ENCODE results near the gene FOXI2. TPM values are rescaled to one million over a fixed set of nuclear protein-coding genes. Genes with fewer than 3 reads are reported as not detected.
A peak's percentile ranks its signal among the peaks of the same experiment; 100 is the strongest.

FOXI2 gene
- total and polyA plus RNA-seq, 4 experiments from 2014 or later = not detected

DNA sequence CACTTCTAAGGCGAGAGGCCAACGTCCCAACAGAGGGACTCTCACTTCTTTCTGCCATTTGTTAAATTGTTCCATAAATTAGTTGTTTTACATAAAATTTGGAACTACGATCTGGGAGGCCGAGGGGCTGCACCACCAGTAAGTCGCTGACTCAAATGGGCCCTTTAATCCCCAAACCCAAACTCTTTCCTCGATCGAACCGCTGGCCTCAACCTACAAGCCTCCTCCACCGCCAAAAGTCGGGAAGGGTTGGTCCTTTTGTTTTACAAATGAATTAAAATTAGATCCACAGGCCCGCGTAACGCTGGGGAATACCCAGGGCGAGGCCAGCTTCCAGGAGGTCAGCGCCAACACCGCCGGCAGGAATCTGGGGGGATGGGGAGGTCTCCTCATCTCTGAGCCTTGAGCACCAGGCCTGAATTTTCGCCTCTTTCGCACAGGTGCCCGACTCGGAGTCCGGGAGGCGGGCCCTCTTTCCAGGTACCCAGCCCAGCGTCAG, 1.2 kb upstream of the FOXI2 start:
- Mint-ChIP-seq H3K9me3 (peaks cover 0 to 4% (median 0%) of the 10 kb centered on the region in 8 donors), H3K27ac (no peak overlapping the region), H3K4me3 (no peak overlapping the region), H3K4me1 (no peaks in the 10 kb centered on the region), H3K36me3 (no peaks in the 10 kb centered on the region), H3K27me3 (peaks cover 23 to 28% of the 10 kb centered on the region in 2 donors)
- no peak overlapping the region for H3K27ac ChIP-seq (ENCODE audit: low read depth, low read length)
- no peak for DNase-seq
- no peaks in the 10 kb centered on the region for H3K36me3 ChIP-seq (ENCODE audit: insufficient read depth, low read length)
- no peaks in the 10 kb centered on the region for H3K9me3 ChIP-seq (ENCODE audit: control insufficient read depth in 1 of 2, low read length in 2 of 2)
- POLR2A ChIA-PET (ENCODE audit: partially characterized antibody) = no interaction called here
- no peak overlapping the region for H3K4me3 ChIP-seq (ENCODE audit: low read length in 2 of 2)
- intact Hi-C loops (cut with micrococcal nuclease) = no loop called here
- no peaks in the 10 kb centered on the region for H3K27me3 ChIP-seq (ENCODE audit: insufficient read depth, low read length)
- H3K4me1 ChIP-seq (ENCODE audit: insufficient read depth, low read length) = no peaks in the 10 kb centered on the region
- CTCF ChIA-PET (ENCODE audit: partially characterized antibody) = no interaction called here

- ChIA-PET CTCF (ENCODE audit: partially characterized antibody) (no interaction called here), POLR2A (ENCODE audit: partially characterized antibody) (no interaction called here)
- no peak overlapping the region for H3K4me3 Mint-ChIP-seq
- Histone ChIP-seq H3K4me1 (ENCODE audit: insufficient read depth, low read length) (no peaks in the 10 kb centered on the region), H3K9me3 (ENCODE audit: control insufficient read depth in 1 of 2, low read length in 2 of 2) (no peaks in the 10 kb centered on the region), H3K27me3 (ENCODE audit: insufficient read depth, low read length) (no peaks in the 10 kb centered on the region), H3K4me3 (ENCODE audit: low read length in 2 of 2) (no peak overlapping the region), H3K27ac (ENCODE audit: low read depth, low read length) (no peak overlapping the region), H3K36me3 (ENCODE audit: insufficient read depth, low read length) (no peaks in the 10 kb centered on the region)
- DNase-seq = no peak
- peaks cover 23 to 28% of the 10 kb centered on the region in 2 donors for H3K27me3 Mint-ChIP-seq
- intact Hi-C loops (cut with micrococcal nuclease) = no loop called here
- no peaks in the 10 kb centered on the region for H3K36me3 Mint-ChIP-seq
- peaks cover 0 to 4% (median 0%) of the 10 kb centered on the region in 8 donors for H3K9me3 Mint-ChIP-seq
- no peak overlapping the region for H3K27ac Mint-ChIP-seq
- H3K4me1 Mint-ChIP-seq = no peaks in the 10 kb centered on the region
These were observed 617 bp upstream of the FOXI2 start for GRCh38 chr10:127736222-127736914.

DNA sequence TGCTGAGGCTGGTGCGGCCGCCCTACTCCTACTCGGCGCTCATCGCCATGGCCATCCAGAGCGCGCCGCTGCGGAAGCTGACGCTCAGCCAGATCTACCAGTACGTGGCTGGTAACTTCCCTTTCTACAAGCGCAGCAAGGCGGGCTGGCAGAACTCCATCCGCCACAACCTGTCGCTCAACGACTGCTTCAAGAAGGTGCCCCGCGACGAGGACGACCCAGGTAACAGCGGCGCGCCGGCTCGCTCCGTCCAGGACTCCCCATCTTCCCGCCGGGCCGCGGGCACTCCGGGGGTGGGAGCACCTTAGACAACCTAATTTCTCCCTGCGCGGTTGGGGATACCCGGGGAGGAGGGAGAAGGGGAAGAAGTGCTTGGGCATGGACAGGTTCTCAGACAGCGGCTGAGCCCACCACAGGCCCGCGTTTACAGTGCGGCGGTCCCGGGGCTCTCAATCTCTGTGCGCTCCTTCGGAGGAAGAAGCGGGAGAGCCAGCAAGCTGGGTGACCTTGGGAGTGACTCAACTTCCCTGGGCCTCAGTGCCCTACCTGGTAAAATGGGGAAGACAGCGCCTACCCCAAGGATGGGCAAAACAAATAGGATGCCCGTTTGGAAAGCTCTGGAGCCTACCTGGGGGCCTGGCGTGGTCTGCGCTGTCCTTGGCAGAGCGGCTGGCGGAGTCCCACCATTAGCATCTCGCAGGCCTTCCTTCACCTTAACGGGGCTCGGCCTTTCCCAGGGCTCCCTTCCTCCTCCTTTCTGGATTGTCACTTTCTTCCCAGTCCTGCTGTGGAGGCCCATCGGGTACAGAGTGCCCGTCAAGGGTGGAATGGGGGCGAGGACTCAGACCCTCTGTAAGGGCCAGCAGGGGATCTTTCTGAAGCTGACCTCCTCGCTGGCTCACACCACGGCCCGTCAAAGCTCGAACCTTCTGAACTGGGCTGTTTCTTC, 852 bp downstream of the FOXI2 start:
- POLR2A ChIA-PET (ENCODE audit: partially characterized antibody) = no interaction called here
- Mint-ChIP-seq H3K9me3 (peaks cover 0 to 4% (median 0%) of the 10 kb centered on the region in 8 donors), H3K27me3 (peaks cover 19 to 30% of the 10 kb centered on the region in 2 donors), H3K36me3 (no peaks in the 10 kb centered on the region), H3K27ac (no peak overlapping the region), H3K4me1 (no peaks in the 10 kb centered on the region), H3K4me3 (peak overlapping the region in 1 of 8 donors; percentile 36)
- Histone ChIP-seq H3K4me1 (ENCODE audit: insufficient read depth, low read length) (no peaks in the 10 kb centered on the region), H3K9me3 (ENCODE audit: control insufficient read depth in 1 of 2, low read length in 2 of 2) (no peaks in the 10 kb centered on the region), H3K4me3 (ENCODE audit: low read length in 2 of 2) (no peak overlapping the region), H3K27ac (ENCODE audit: low read depth, low read length) (no peak overlapping the region), H3K27me3 (ENCODE audit: insufficient read depth, low read length) (no peaks in the 10 kb centered on the region), H3K36me3 (ENCODE audit: insufficient read depth, low read length) (no peaks in the 10 kb centered on the region)
- no peak for DNase-seq
- CTCF ChIA-PET (ENCODE audit: partially characterized antibody) = no interaction called here
- intact Hi-C loops (cut with micrococcal nuclease) = no loop called here

GRCh38 chr10:127738512-127739424, 1.8 kb downstream of the FOXI2 start:
- Histone ChIP-seq H3K4me3 (ENCODE audit: low read length in 2 of 2) (no peak overlapping the region), H3K27me3 (ENCODE audit: insufficient read depth, low read length) (no peaks in the 10 kb centered on the region), H3K27ac (ENCODE audit: low read depth, low read length) (no peak overlapping the region), H3K4me1 (ENCODE audit: insufficient read depth, low read length) (no peaks in the 10 kb centered on the region), H3K36me3 (ENCODE audit: insufficient read depth, low read length) (no peaks in the 10 kb centered on the region), H3K9me3 (ENCODE audit: control insufficient read depth in 1 of 2, low read length in 2 of 2) (no peaks in the 10 kb centered on the region)
- H3K4me1 Mint-ChIP-seq = no peaks in the 10 kb centered on the region
- no peak for DNase-seq
- H3K9me3 Mint-ChIP-seq = peaks cover 0 to 2% (median 0%) of the 10 kb centered on the region in 8 donors
- ChIA-PET CTCF (ENCODE audit: partially characterized antibody) (no interaction called here), POLR2A (ENCODE audit: partially characterized antibody) (no interaction called here)
- no peaks in the 10 kb centered on the region for H3K36me3 Mint-ChIP-seq
- no peak overlapping the region for H3K4me3 Mint-ChIP-seq
- no peak overlapping the region for H3K27ac Mint-ChIP-seq
- intact Hi-C loops (cut with micrococcal nuclease) = no loop called here
- H3K27me3 Mint-ChIP-seq = peaks cover 11 to 21% of the 10 kb centered on the region in 2 donors

GRCh38 chr10:127739908-127740307, 2.9 kb downstream of the FOXI2 start:
- Histone ChIP-seq H3K27me3 (ENCODE audit: insufficient read depth, low read length) (no peaks in the 10 kb centered on the region), H3K27ac (ENCODE audit: low read depth, low read length) (no peak overlapping the region), H3K4me1 (ENCODE audit: insufficient read depth, low read length) (no peaks in the 10 kb centered on the region), H3K9me3 (ENCODE audit: control insufficient read depth in 1 of 2, low read length in 2 of 2) (no peaks in the 10 kb centered on the region), H3K4me3 (ENCODE audit: low read length in 2 of 2) (no peak overlapping the region), H3K36me3 (ENCODE audit: insufficient read depth, low read length) (no peaks in the 10 kb centered on the region)
- intact Hi-C loops (cut with micrococcal nuclease) = no loop called here
- peaks cover 0 to 2% (median 0%) of the 10 kb centered on the region in 8 donors for H3K9me3 Mint-ChIP-seq
- CTCF ChIA-PET (ENCODE audit: partially characterized antibody) = no interaction called here
- POLR2A ChIA-PET (ENCODE audit: partially characterized antibody) = no interaction called here
- H3K36me3 Mint-ChIP-seq = no peaks in the 10 kb centered on the region
- H3K27ac Mint-ChIP-seq = no peak overlapping the region
- H3K4me1 Mint-ChIP-seq = no peaks in the 10 kb centered on the region
- no peak overlapping the region for H3K4me3 Mint-ChIP-seq
- DNase-seq = no peak
- H3K27me3 Mint-ChIP-seq = peaks cover 7 to 16% of the 10 kb centered on the region in 2 donors

DNA sequence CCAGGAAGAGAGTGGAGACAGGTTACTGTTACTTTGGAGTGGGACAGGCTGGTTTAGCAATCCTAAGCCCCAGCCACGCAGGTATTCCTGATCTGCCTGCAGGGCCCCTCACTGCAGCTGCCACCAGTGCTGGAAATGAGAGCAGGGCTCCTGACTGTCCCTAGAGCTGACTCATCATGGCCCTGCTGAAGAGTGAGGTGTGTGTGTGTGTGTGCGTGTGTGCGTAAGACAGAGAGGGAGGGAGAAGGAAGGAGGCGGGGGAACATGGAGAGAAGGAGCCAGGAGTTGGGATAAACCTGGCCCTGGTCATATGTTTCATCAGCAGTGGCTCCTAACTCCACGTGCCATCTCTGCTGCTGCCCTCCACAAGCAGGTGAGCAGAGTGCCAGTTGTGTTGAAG, 3.6 kb downstream of the FOXI2 start:
- Histone ChIP-seq H3K9me3 (ENCODE audit: control insufficient read depth in 1 of 2, low read length in 2 of 2) (no peaks in the 10 kb centered on the region), H3K27ac (ENCODE audit: low read depth, low read length) (no peak overlapping the region), H3K27me3 (ENCODE audit: insufficient read depth, low read length) (no peaks in the 10 kb centered on the region), H3K4me3 (ENCODE audit: low read length in 2 of 2) (no peak overlapping the region), H3K36me3 (ENCODE audit: insufficient read depth, low read length) (no peaks in the 10 kb centered on the region), H3K4me1 (ENCODE audit: insufficient read depth, low read length) (no peaks in the 10 kb centered on the region)
- peaks cover 0 to 6% (median 0%) of the 10 kb centered on the region in 8 donors for H3K9me3 Mint-ChIP-seq
- H3K4me1 Mint-ChIP-seq = no peaks in the 10 kb centered on the region
- no peak overlapping the region for H3K27ac Mint-ChIP-seq
- no peaks in the 10 kb centered on the region for H3K36me3 Mint-ChIP-seq
- CTCF ChIA-PET (ENCODE audit: partially characterized antibody) = no interaction called here
- no peak overlapping the region for H3K4me3 Mint-ChIP-seq
- peaks cover 2 to 10% of the 10 kb centered on the region in 2 donors for H3K27me3 Mint-ChIP-seq
- intact Hi-C loops (cut with micrococcal nuclease) = no loop called here
- no peak for DNase-seq
- POLR2A ChIA-PET (ENCODE audit: partially characterized antibody) = no interaction called here

All from CD4-positive, alpha-beta memory T cell (primary cell).